ENCODE data around the gene NIN.

DNA sequence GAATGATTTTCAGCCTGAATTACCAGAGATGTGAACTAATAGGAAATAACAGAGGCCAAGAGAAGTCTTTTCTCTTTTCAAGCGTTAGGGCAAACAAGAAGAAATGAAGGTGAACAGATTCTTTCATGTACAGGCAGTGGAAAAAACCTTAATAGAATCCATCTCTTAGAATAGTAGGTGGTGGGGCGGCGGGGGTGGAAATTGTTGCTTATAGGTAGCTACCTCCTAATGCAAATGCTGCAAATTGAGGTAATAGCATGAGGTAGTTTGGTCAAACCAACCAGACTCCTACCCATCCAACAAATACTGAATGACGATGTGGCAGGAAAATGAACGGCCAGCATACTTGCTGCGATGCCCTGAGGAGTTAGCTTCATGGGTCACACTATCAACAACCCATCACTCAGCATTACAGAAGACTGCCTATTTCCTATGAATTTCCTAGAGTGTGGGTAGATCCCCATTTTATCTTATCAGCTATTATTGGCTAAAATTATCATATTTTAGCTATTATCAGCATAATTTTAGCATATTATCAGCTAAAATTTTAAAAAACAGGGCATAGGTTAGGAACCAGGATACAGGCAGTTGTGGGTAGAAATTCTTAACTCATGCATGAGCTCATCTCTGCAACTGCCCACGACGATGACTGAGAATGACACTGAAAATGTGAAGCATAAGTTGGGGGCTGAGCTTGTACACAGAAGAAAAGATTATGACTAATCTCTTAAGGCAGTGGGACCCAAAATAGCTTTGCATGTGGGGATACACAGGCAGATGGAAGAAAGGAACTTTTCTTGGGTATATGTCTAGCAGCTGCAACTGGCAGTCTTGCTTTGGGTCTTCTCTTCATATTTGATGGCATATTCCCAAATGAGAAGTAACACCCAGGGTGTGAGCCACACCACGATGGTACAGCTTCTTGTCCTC is 68.7 kb downstream of the NIN start:
- TF ChIP-seq POLR2A (IDR thresholded peaks at IDR 0.05; ENCODE audit: low read length) (no peak), GATA1 (IDR thresholded peaks at IDR 0.05; ENCODE audit: low read depth, low read length) (no peak)

All from erythroblast (primary cell).